ENCODE measurements around the gene ASF1B.
A peak's percentile ranks its signal among the peaks of the same experiment; 100 is the strongest.

DNA sequence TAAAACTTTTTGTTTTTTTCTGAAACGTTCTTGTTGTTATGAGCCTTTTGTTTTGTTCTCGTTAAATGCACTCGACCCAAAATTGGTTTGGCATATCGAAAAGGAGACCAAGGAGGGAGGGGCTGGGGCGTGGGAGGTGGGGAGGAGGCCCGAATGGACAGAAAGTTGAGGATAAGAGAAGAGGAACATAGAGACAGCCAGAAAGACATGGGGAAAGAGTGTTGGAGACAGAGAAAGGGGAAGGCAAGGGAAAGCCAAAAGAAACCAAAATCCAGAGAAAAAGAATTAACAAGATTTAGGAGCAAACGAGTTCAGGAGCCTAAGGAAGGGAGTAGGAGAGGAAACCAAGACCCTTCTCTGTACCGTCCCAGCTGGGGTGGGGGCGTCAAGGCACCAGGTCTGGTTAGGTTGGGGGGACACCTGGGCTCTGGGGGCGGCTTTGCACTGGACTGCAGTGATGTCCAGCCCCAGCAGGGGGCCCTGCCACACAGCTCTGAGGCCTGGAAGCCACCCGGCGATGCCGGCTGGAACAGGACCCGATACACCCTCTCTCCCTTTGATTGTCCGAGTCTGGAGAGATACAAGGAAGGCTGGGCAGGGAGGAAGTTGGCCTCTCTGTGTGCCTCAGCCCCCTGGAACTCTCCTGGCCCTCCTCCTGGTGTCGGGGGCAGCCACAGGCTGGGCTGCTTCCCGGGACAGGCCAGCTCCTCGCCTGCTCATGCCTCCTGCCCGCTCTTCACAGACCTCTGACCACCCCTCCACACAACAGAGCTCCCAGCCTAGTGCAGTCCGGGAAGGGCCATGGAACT is 11.6 kb upstream of the ASF1B start:
- TF ChIP-seq EZH2 (IDR thresholded peaks at IDR 0.05; ENCODE audit: low read length, missing control alignments): no peak
- TF ChIP-seq CTCF (conservative IDR thresholded peaks at IDR 0.05 in 1 of 2, IDR thresholded peaks at IDR 0.05 in 1 of 2; ENCODE audit: low read depth in 1 of 2, low read length in 2 of 2): peak; percentile 86 to 96

All from fibroblast of lung (primary cell).